GOT3 (cell line): ENCODE measurements around the gene TRMT1.
A peak's percentile ranks its signal among the peaks of the same experiment; 100 is the strongest.

ENCODE experiments used
- DNase-seq: peaks from one replicate; lab custom pipeline; 2025; ENCODE audit warnings: mixed read lengths; lab: John Stamatoyannopoulos, UW

Gene TRMT1

GRCh38 chr19:13122980-13123957 lies 6.7 kb upstream of the TRMT1 start:
- no peak for DNase-seq

- no peak for DNase-seq
These were observed 5.8 kb upstream of the TRMT1 start for GRCh38 chr19:13122275-13122878.

- no peak for DNase-seq
These were observed 5.2 kb upstream of the TRMT1 start for GRCh38 chr19:13121551-13122274.

GRCh38 chr19:13120817-13121216 lies 4.3 kb upstream of the TRMT1 start:
- DNase-seq, result no peak

GRCh38 chr19:13120031-13120430 lies 3.5 kb upstream of the TRMT1 start:
- no peak for DNase-seq

- no peak for DNase-seq
These were observed 3.1 kb upstream of the TRMT1 start for GRCh38 chr19:13119627-13120026.

- no peak for DNase-seq
These were observed 2.1 kb upstream of the TRMT1 start for GRCh38 chr19:13118424-13119193.

GRCh38 chr19:13117772-13118423 lies 1.4 kb upstream of the TRMT1 start, which contains the start of gene NACC1:
Gene NACC1, plus strand, starts transcription at chr19:13118264. Its CDS starts 16,944 bp downstream, at chr19:13135208.
- DNase-seq, result peak; percentile 61

GRCh38 chr19:13117176-13117771 lies 734 bp upstream of the TRMT1 start:
- DNase-seq, result no peak

GRCh38 chr19:13115936-13116281 lies 631 bp downstream of the TRMT1 start:
- DNase-seq, result no peak

GRCh38 chr19:13112555-13112954 lies 4.0 kb downstream of the TRMT1 start:
- DNase-seq, result no peak

- DNase-seq, result no peak
These were observed 6.4 kb downstream of the TRMT1 start for GRCh38 chr19:13110099-13110610.

GRCh38 chr19:13109361-13110098 lies 7.0 kb downstream of the TRMT1 start:
- no peak for DNase-seq

GRCh38 chr19:13104848-13105711 lies 11.5 kb downstream of the TRMT1 start:
- DNase-seq, result no peak

GRCh38 chr19:13104360-13104847 lies 12.1 kb downstream of the TRMT1 start:
- no peak for DNase-seq

- no peak for DNase-seq
These were observed 12.8 kb downstream of the TRMT1 start for GRCh38 chr19:13103581-13104359.

- DNase-seq, result no peak
These were observed 13.6 kb downstream of the TRMT1 start, which contains the start of gene LYL1 for GRCh38 chr19:13102666-13103580. Gene LYL1, minus strand, starts transcription at chr19:13102858. Its CDS starts 1,687 bp downstream, at chr19:13101171.
